Smooth muscle cell (in vitro differentiated cells): Measurements from ENCODE around the gene CTNNA2. TPM values are rescaled to one million over a fixed set of nuclear protein-coding genes. Genes with fewer than 3 reads are reported as not detected.
A peak's percentile ranks its signal among the peaks of the same experiment; 100 is the strongest.

Source experiments
- DNase-seq: peaks from one replicate; lab custom pipeline; 2025; ENCODE audit not compliant: unreplicated experiment; lab: John Stamatoyannopoulos, UW
- H2AFZ ChIP-seq: fragments of 200-600 bp; sonication (generic); 2 replicates; pipeline ENCODE4 v1.6.0; 2016; ENCODE audit warnings: antibody characterized with exemption, low read depth, mild to moderate bottlenecking
- H3F3A ChIP-seq: fragments of 200-600 bp; sonication (generic); 2 replicates; pipeline ENCODE4 v1.6.0; 2017; ENCODE audit warnings: antibody characterized with exemption, low read depth
- H3K27ac ChIP-seq: fragments of 200-600 bp; sonication (generic); 2 replicates; pipeline ENCODE4 v1.5.1; 2016; ENCODE audit warnings: low read depth, mild to moderate bottlenecking
- H3K27me3 ChIP-seq: fragments of 200-600 bp; sonication (generic); 2 replicates; pipeline ENCODE4 v1.6.1; 2016; ENCODE audit warnings: low read depth, mild to moderate bottlenecking
- H3K36me3 ChIP-seq: fragments of 200-600 bp; sonication (generic); 2 replicates; pipeline ENCODE4 v1.5.1; 2016; ENCODE audit warnings: low read depth
- H3K4me1 ChIP-seq: fragments of 200-600 bp; sonication (generic); 2 replicates; pipeline ENCODE4 v1.5.1; 2016; ENCODE audit warnings: low read depth
- H3K4me2 ChIP-seq: fragments of 200-600 bp; sonication (generic); 2 replicates; pipeline ENCODE4 v1.6.0; 2016; ENCODE audit warnings: mild to moderate bottlenecking
- H3K4me3 ChIP-seq: fragments of 200-600 bp; sonication (generic); 2 replicates; pipeline ENCODE4 v1.5.1; 2016; ENCODE audit warnings: mild to moderate bottlenecking
- H3K79me2 ChIP-seq: fragments of 200-600 bp; sonication (generic); 2 replicates; pipeline ENCODE4 v1.6.0; 2016; ENCODE audit warnings: low read depth, mild to moderate bottlenecking
- H3K9ac ChIP-seq: fragments of 200-600 bp; sonication (generic); 2 replicates; pipeline ENCODE4 v1.6.0; 2016; ENCODE audit warnings: low read depth
- H3K9me3 ChIP-seq: fragments of 200-600 bp; sonication (generic); replicated peaks from 2 replicates; pipeline ENCODE4 v1.5.1; 2016; ENCODE audit warnings: low read depth
- H4K20me1 ChIP-seq: fragments of 200-600 bp; sonication (generic); 2 replicates; pipeline ENCODE4 v1.6.0; 2016; ENCODE audit warnings: low read depth
- CTCF ChIP-seq: fragments of 200-600 bp; sonication (generic); IDR thresholded peaks from 2 replicates; pipeline ENCODE4 v1.5.1; 2017; ENCODE audit warnings: borderline replicate concordance, mild to moderate bottlenecking, antibody characterized with exemption; ENCODE audit not compliant: insufficient read depth, poor library complexity, severe bottlenecking
- WGBS: methylation state at CpG from one replicate; pipeline ENCODE4 v1.1.7; 2016; ENCODE audit warnings: low lambda C conversion rate; 5-methylcytosine and 5-hydroxymethylcytosine counted together
- polyA plus RNA-seq: library from polyadenylated mRNA; unstranded; fragments of >200 nt; fragmentation: Nextera tagmentation; extraction: Ambion mirVana; gene quantifications from 2 replicates; pipeline ENCODE4 v1.2.1, GENCODE V29; 2016
- total RNA-seq: library from RNA; depleted of rRNA; stranded (reverse); fragments of >200 nt; gene quantifications from 2 replicates; pipeline ENCODE4 v1.2.3, GENCODE V29; 2014

CTNNA2 gene
- total and polyA plus RNA-seq, 2 experiments from 2014 or later: not detected

DNA sequence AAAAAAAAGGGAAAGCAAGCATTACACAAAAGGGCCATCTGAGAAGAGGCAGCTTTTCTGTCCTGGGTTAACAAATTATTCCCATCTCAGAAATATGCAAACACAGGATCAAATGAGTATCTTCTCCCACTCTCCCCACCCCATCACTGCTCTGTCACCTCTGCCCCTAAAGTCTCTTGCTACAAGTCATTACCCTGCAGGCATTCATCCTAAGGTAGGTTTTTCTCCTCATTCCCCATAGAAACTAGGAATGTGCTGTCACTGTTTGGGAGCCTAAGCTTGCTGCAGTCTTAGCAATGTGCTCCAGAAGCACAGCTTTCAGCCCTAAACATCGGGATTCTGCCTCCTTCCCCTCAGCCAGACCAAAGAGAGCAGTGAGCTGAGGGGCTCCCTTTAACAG, 788.1 kb downstream of the CTNNA2 start:
- Histone ChIP-seq H3K4me3 (peak overlapping the region; percentile 78), H3K4me1 (peaks cover 16% of the 10 kb centered on the region), H4K20me1 (no peaks in the 10 kb centered on the region), H3K79me2 (no peaks in the 10 kb centered on the region), H3K27ac (no peak overlapping the region), H3K4me2 (peak overlapping the region; percentile 99), H3K36me3 (no peaks in the 10 kb centered on the region), H3F3A (no peaks in the 10 kb centered on the region), H3K9ac (no peak overlapping the region), H3K9me3 (no peaks in the 10 kb centered on the region), H2AFZ (no peak overlapping the region), H3K27me3 (peaks cover 84% of the 10 kb centered on the region)
- no peak for TF ChIP-seq CTCF
- 25% methylated on average over 1 of the region's 1 CpG for WGBS
- DNase-seq: no peak

DNA sequence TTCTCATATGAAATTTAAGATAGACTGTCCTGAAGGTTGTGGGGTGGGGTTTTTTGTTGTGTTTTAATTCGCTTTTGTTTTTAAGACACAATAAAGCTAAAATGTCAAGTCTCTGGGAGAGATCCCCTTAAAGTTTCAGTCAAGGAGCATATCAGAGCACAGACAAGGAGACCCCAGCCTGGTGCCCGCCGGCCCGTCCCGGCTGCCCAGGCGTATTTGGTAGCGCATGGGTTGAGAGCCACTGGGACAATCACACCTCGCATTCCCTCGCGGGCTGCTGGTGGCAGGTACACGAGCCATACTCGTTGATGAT, 789.1 kb downstream of the CTNNA2 start:
- TF ChIP-seq CTCF: no peak
- Histone ChIP-seq H3K4me2 (peak overlapping the region; percentile 99), H3K4me1 (peaks cover 16% of the 10 kb centered on the region), H2AFZ (peak overlapping the region; percentile 72), H3K9me3 (no peaks in the 10 kb centered on the region), H3K9ac (no peak overlapping the region), H3F3A (no peaks in the 10 kb centered on the region), H3K27me3 (peaks cover 89% of the 10 kb centered on the region), H4K20me1 (no peaks in the 10 kb centered on the region), H3K27ac (no peak overlapping the region), H3K36me3 (no peaks in the 10 kb centered on the region), H3K4me3 (peak overlapping the region; percentile 78), H3K79me2 (no peaks in the 10 kb centered on the region)
- DNase-seq: no peak
- 16% methylated on average over 12 of the region's 12 CpGs for WGBS

- Histone ChIP-seq H3K79me2 (no peaks in the 10 kb centered on the region), H3K9me3 (no peaks in the 10 kb centered on the region), H3F3A (no peaks in the 10 kb centered on the region), H3K36me3 (no peaks in the 10 kb centered on the region), H3K9ac (no peak overlapping the region), H3K4me1 (peaks cover 16% of the 10 kb centered on the region), H3K27ac (no peak overlapping the region), H3K4me2 (peak overlapping the region; percentile 99), H3K27me3 (peaks cover 89% of the 10 kb centered on the region), H2AFZ (peak overlapping the region; percentile 72), H4K20me1 (no peaks in the 10 kb centered on the region), H3K4me3 (peak overlapping the region; percentile 78)
- 12% methylated on average over 49 of the region's 50 CpGs for WGBS
- no peak for TF ChIP-seq CTCF
- DNase-seq: no peak
Measured at GRCh38 chr2:80302314-80303005, 789.6 kb downstream of the CTNNA2 start.
